Rectal smooth muscle tissue (tissue), 1 donor: ENCODE measurements around the gene RBMS1.

Experiments
- H3K27ac ChIP-seq: one replicate; pipeline ENCODE4 v1.7.0; 2013; ENCODE audit warnings: low read depth, low read length, inconsistent platforms
- H3K27me3 ChIP-seq: one replicate; pipeline ENCODE4 v1.7.0; 2013; ENCODE audit warnings: low read length; ENCODE audit not compliant: control insufficient read depth, insufficient read depth
- H3K36me3 ChIP-seq: one replicate; pipeline ENCODE4 v1.7.0; 2013; ENCODE audit warnings: low read length; ENCODE audit not compliant: control insufficient read depth, insufficient read depth
- H3K4me1 ChIP-seq: one replicate; pipeline ENCODE4 v1.7.0; 2013; ENCODE audit warnings: low read length; ENCODE audit not compliant: control insufficient read depth, insufficient read depth
- H3K4me3 ChIP-seq: one replicate; pipeline ENCODE4 v1.7.0; 2013; ENCODE audit warnings: low read length
- H3K9ac ChIP-seq: one replicate; pipeline ENCODE4 v1.7.0; 2013; ENCODE audit warnings: low read length

Gene RBMS1

DNA sequence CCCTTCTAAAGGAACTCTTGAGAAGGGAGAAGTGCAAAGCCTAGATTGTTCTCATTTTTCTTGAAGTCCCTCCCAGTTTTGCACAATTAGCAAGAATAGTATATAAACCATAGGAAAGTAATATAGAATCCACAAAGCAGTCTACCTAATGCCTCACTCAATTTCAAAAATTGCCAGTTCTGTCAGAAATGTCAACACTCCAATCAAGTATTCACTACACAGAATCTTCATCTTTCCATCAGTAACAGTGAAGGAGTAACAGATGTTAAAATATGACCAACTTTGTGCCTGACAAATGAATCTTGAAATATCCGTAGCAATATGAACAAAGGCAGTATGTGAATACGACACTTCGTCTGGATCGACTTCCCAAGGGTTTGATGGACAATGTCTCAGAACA, 56.3 kb downstream of the RBMS1 start:
- Histone ChIP-seq H3K36me3 (no peaks in the 10 kb centered on the region), H3K4me3 (no peak overlapping the region), H3K27ac (no peak overlapping the region), H3K4me1 (no peaks in the 10 kb centered on the region), H3K27me3 (no peaks in the 10 kb centered on the region), H3K9ac (no peak overlapping the region)

DNA sequence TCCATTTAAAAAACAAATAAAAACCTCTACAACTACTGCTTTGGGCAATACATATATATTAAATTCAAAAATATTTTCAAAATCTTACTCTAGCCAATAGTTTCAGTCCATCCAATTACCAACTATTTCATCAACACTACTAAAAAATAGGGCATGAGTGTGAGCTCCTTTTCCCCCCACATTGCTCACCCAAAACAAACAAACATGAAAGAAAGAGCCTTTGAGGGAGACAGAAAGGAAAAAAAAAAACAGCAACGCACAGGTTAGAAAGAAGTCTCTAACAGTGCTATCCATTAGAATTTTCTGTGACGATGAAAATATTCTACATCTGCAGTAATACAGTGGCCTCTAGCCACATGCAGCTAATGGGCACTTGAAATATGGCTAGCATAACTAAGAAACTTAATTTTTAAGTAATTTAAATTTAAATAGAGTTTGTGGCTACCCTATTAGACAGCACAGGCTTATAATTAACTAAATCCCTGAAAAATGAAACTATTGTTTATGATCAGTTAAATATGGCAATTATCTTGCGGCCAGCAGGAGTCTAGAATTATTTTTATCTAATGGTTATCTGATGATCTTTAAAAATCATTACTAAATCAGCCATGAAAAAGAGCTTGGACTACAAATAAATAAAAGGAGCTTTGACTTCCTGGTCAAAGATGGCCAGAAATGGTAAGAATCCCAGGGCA, 59.2 kb downstream of the RBMS1 start:
- Histone ChIP-seq H3K27ac (no peak overlapping the region), H3K4me3 (no peak overlapping the region), H3K4me1 (no peaks in the 10 kb centered on the region), H3K27me3 (no peaks in the 10 kb centered on the region), H3K9ac (no peak overlapping the region), H3K36me3 (no peaks in the 10 kb centered on the region)

DNA sequence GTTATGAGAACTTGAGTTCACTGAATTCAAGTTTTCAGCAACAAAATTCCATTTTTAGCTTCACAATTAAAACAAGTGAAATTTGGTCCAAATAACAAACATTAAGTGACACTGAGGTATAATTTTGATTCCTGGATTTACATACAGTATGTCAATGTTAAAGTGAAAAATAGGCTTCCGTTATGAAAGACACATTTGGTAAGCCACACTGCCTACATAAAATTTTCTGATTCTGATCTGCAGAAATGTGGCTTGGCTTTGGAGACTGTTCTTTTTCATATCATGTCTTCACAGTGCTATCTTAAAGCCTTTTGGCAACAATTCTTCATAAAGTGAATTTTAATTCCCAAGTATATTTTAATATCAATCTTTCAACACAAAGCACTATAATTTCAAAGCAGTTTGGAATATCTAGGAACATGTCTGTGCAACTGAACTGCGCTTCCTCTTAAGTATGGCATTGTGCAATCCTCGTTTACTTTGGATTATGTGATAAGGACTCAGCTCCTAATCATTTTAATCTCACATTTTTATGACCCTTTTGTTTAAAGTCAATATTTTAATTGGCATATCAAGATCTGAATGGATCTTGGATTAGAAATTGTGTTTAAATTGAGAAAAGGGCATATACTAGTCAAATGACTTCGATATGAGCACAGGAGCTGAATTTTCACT, 60.0 kb downstream of the RBMS1 start:
- no peak overlapping the region for H3K27ac ChIP-seq

DNA sequence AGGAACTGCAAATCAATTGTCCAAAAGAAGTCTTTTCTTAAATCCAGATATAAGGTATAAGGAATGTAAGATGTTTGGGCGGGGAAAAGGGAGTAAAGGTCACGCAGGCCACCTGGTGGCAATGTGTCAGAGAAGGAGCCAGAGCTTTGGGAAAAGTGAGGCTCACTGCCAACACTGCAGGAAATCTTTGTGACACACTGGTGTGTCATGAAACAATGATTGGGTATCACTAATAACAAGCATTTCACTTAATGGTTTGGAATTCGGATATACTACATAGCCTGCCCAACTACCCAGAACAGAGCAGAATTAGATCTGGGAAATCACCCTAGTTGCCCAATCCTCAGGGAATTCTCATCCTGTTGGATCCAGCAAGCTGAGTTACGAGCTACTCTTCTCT, 61.0 kb downstream of the RBMS1 start:
- Histone ChIP-seq H3K4me1 (peaks cover 5% of the 10 kb centered on the region), H3K36me3 (no peaks in the 10 kb centered on the region), H3K27ac (no peak overlapping the region), H3K9ac (no peak overlapping the region), H3K27me3 (no peaks in the 10 kb centered on the region), H3K4me3 (no peak overlapping the region)

More for the DNA sequence above, 60.0 kb downstream of the RBMS1 start:
- Histone ChIP-seq H3K4me3 (no peak overlapping the region), H3K27me3 (no peaks in the 10 kb centered on the region), H3K36me3 (no peaks in the 10 kb centered on the region), H3K4me1 (peaks cover 2% of the 10 kb centered on the region), H3K9ac (no peak overlapping the region)

- H3K36me3 ChIP-seq, result no peaks in the 10 kb centered on the region
- H3K4me1 ChIP-seq, result peaks cover 5% of the 10 kb centered on the region
- no peaks in the 10 kb centered on the region for H3K27me3 ChIP-seq
- H3K4me3 ChIP-seq, result no peak overlapping the region
- H3K9ac ChIP-seq, result no peak overlapping the region
- no peak overlapping the region for H3K27ac ChIP-seq
Observed at GRCh38 chr2:160431441-160431840, 62.2 kb downstream of the RBMS1 start.

DNA sequence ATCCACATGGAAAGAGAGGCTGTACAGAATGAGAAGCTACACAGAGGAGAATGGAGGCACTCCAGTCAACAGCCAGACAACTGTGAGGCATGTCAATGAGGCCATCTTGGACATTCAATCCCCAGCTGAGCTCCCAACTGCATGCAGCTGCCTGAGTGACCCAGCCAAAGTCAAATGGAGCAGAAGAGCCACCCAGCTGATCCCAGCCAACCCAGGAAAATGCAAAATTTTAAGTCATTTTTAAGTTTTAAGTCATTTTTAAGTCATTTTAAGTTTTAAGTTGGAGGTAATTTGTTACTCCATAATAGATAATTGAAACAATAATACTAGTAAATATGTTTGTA, 63.6 kb downstream of the RBMS1 start:
- no peak overlapping the region for H3K4me3 ChIP-seq
- H3K27ac ChIP-seq, result no peak overlapping the region

GRCh38 chr2:160429248-160430000, 64.2 kb downstream of the RBMS1 start:
- Histone ChIP-seq H3K36me3 (no peaks in the 10 kb centered on the region), H3K4me3 (no peak overlapping the region), H3K9ac (no peak overlapping the region), H3K4me1 (peaks cover 15% of the 10 kb centered on the region), H3K27ac (no peak overlapping the region), H3K27me3 (no peaks in the 10 kb centered on the region)

More for the DNA sequence above, 63.6 kb downstream of the RBMS1 start:
- Histone ChIP-seq H3K9ac (no peak overlapping the region), H3K27me3 (no peaks in the 10 kb centered on the region), H3K4me1 (peaks cover 13% of the 10 kb centered on the region), H3K36me3 (no peaks in the 10 kb centered on the region)

DNA sequence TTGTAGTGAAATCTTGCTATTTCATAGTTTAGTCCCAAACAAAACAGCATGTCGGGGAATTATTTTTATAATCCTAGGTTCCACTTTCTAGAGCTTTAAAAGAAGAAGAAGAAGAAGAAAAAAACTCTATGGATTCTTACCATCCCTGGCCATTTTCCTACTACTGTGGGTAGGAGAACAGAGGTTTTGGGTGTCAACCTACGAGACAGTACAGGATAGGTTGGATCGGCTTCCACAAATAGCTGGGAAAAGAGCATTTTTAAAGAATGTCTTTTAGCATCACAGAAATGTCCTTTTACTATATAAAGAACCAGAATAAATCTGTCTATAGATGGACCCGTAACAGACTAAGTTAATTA, 65.2 kb downstream of the RBMS1 start:
- peaks cover 15% of the 10 kb centered on the region for H3K4me1 ChIP-seq
- no peak overlapping the region for H3K9ac ChIP-seq
- H3K27me3 ChIP-seq, result no peaks in the 10 kb centered on the region
- no peaks in the 10 kb centered on the region for H3K36me3 ChIP-seq
- peak overlapping the region; percentile 62 for H3K27ac ChIP-seq
- no peak overlapping the region for H3K4me3 ChIP-seq

GRCh38 chr2:160427629-160428404, 65.8 kb downstream of the RBMS1 start:
- H3K36me3 ChIP-seq, result no peaks in the 10 kb centered on the region
- no peaks in the 10 kb centered on the region for H3K27me3 ChIP-seq
- H3K4me1 ChIP-seq, result peaks cover 15% of the 10 kb centered on the region
- H3K9ac ChIP-seq, result no peak overlapping the region
- H3K4me3 ChIP-seq, result no peak overlapping the region
- H3K27ac ChIP-seq, result peak overlapping the region; percentile 62

- Histone ChIP-seq H3K9ac (no peak overlapping the region), H3K36me3 (no peaks in the 10 kb centered on the region), H3K4me1 (peaks cover 15% of the 10 kb centered on the region), H3K27me3 (no peaks in the 10 kb centered on the region), H3K27ac (no peak overlapping the region), H3K4me3 (no peak overlapping the region)
Observed at GRCh38 chr2:160426604-160427003, 67.0 kb downstream of the RBMS1 start.

- Histone ChIP-seq H3K4me3 (no peak overlapping the region), H3K9ac (no peak overlapping the region), H3K27me3 (no peaks in the 10 kb centered on the region), H3K36me3 (no peaks in the 10 kb centered on the region), H3K27ac (peak overlapping the region; percentile 16), H3K4me1 (peaks cover 15% of the 10 kb centered on the region)
Observed at GRCh38 chr2:160425434-160426151, 68.0 kb downstream of the RBMS1 start.

DNA sequence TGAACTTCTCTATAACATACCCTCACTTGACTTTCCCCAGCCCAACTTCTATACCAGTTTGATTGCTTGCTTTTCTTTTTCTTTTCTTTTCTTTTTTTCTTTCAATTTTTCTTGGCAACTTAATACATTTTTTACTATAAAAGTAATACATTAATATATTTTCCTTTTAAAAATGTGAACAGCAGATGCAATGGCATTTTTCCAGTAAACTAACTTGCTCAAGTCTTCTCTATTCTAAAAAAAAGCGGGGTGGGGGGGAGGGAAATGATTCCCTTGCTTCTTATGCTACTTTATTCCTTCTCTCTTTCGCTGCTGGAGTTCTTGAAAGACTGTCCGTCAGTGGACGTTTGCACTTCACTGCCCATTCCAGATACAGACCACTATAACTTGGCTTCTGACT, 70.5 kb downstream of the RBMS1 start:
- H3K9ac ChIP-seq, result no peak overlapping the region
- H3K4me3 ChIP-seq, result no peak overlapping the region
- H3K36me3 ChIP-seq, result no peaks in the 10 kb centered on the region
- H3K27ac ChIP-seq, result no peak overlapping the region
- no peaks in the 10 kb centered on the region for H3K27me3 ChIP-seq
- H3K4me1 ChIP-seq, result peaks cover 16% of the 10 kb centered on the region
